Spleen (tissue), 11 donors: Measurements from ENCODE around the gene DDX51. TPM values are rescaled to one million over a fixed set of nuclear protein-coding genes. Genes with fewer than 3 reads are reported as not detected.
A peak's percentile ranks its signal among the peaks of the same experiment; 100 is the strongest.

ENCODE experiments used
- DNase-seq: peaks from one replicate; pipeline ENCODE4 v3.0.0-alpha.2; 2020
- H3K27ac ChIP-seq, 8 donors: fragments of 200-600 bp; sonication (generic) in 7 of 8; 1 replicate in 4 of 8; 2 replicates in 4 of 8; pipeline versions ENCODE4 v1.5.0 to v1.8.0; 2016 to 2021; ENCODE audit warnings: inconsistent platforms in 4 of 8, mild to moderate bottlenecking in 4 of 8, moderate library complexity in 1 of 8
- H3K27me3 ChIP-seq, 7 donors: fragments of 200-600 bp; sonication (generic) in 6 of 7; replicated peaks in 1 of 7; 1 replicate in 4 of 7; 2 replicates in 3 of 7; pipeline versions ENCODE4 v1.5.0 to v1.8.0; 2016 to 2021; ENCODE audit warnings: inconsistent platforms in 3 of 7, mild to moderate bottlenecking in 1 of 7
- H3K36me3 ChIP-seq, 6 donors: fragments of 200-600 bp; sonication (generic) in 5 of 6; 1 replicate in 4 of 6; 2 replicates in 2 of 6; pipeline versions ENCODE4 v1.5.0 to v1.8.0; 2016 to 2021; ENCODE audit warnings: inconsistent platforms in 2 of 6
- H3K4me1 ChIP-seq, 6 donors: fragments of 200-600 bp; sonication (generic) in 5 of 6; 1 replicate in 3 of 6; 2 replicates in 3 of 6; pipeline versions ENCODE4 v1.5.0 to v1.8.0; 2016 to 2021; ENCODE audit warnings: inconsistent platforms in 3 of 6
- H3K4me3 ChIP-seq, 8 donors: fragments of 200-600 bp; sonication (generic) in 7 of 8; 1 replicate in 4 of 8; 2 replicates in 4 of 8; pipeline versions ENCODE4 v1.5.0 to v1.8.0; 2016 to 2021; ENCODE audit warnings: inconsistent platforms in 4 of 8, mild to moderate bottlenecking in 4 of 8, moderate library complexity in 2 of 8
- H3K9me3 ChIP-seq, 8 donors: fragments of 200-600 bp; sonication (generic) in 7 of 8; 1 replicate in 4 of 8; 2 replicates in 4 of 8; pipeline versions ENCODE4 v1.5.0 to v1.8.0; 2016 to 2021; ENCODE audit warnings: inconsistent platforms in 4 of 8
- CTCF ChIP-seq, 11 experiments: fragments of 200-600 bp in 7 of 11; fragments of 450-650 bp in 4 of 11; sonication (generic) in 4 of 11; IDR thresholded peaks in 8 of 11; conservative IDR thresholded peaks in 3 of 11; 1 replicate in 7 of 11; 2 replicates in 4 of 11; pipeline versions ENCODE4 v1.4.0 to v1.8.0; 2016 to 2021; ENCODE audit warnings: antibody characterized with exemption in 11 of 11, inconsistent platforms in 4 of 11, mild to moderate bottlenecking in 1 of 11
- POLR2A ChIP-seq, 3 donors: fragments of 450-650 bp; IDR thresholded peaks; one replicate each; pipeline ENCODE4 v1.5.1; 2017; ENCODE audit warnings: antibody characterized with exemption in 3 of 3, mild to moderate bottlenecking in 1 of 3
- POLR2AphosphoS5 ChIP-seq, 3 donors: sonication (generic); formaldehyde crosslinking; IDR thresholded peaks; one replicate each; pipeline ENCODE4 v1.5.1; 2017; ENCODE audit warnings: antibody characterized with exemption in 3 of 3
- WGBS, 5 donors: extraction: QIAGEN DNeasy Blood & Tissue Kit in 3 of 5; methylation state at CpG; one replicate each; pipeline versions ENCODE4 v1.1.5 to v1.1.7; 2013 to 2018; 5-methylcytosine and 5-hydroxymethylcytosine counted together
- intact Hi-C: fragments of 100-400 bp; cut with DNase I; formaldehyde crosslinking; loops from one replicate; pipeline ENCODE4 v1.15.0; 2023; ENCODE audit warnings: low total_unique reads
- polyA plus RNA-seq, 3 donors: library from polyadenylated mRNA; stranded (reverse); fragments of 200-250 nt; gene quantifications; one replicate each; pipeline ENCODE4 v1.2.1, GENCODE V29; 2013
- total RNA-seq, 7 donors: library from RNA; depleted of rRNA in 3 of 7; stranded (reverse); fragments of >200 nt in 3 of 7; fragmentation: NEBNext Ultra II Directional in 4 of 7; extraction: Animal tissue kit (Norgen Biotek cat#: 25700) in 4 of 7; gene quantifications; one replicate each; pipeline versions ENCODE4 v1.1.0 to v1.2.1, GENCODE V29; 2016 to 2021
- donor health status: healthy with polysubstance abuse.
- donor health status: DM: no; HTN: no; CAD: no; lungs with moderate emphysema.
- donor health status: DM: no; HTN: no; CAD: no.
- donor health status: Bipolar disorder and iron deficiency.
- donor health status: healthy.
- donor health status: DM: no; HTN: no; CAD: no.
- donor health status: DM: yes; HTN: yes; CAD: no.

Gene DDX51
- total and polyA plus RNA-seq, 10 donors, result 16.9 to 36.0 (median 19.5) TPM

GRCh38 chr12:132164426-132164825 is 20.3 kb upstream of the DDX51 start:
- Histone ChIP-seq H3K4me3 (no peak overlapping the region), H3K9me3 (no peaks in the 10 kb centered on the region), H3K27ac (no peak overlapping the region), H3K36me3 (no peaks in the 10 kb centered on the region), H3K27me3 (peaks cover 0 to 29% (median 11%) of the 10 kb centered on the region in 7 donors), H3K4me1 (peaks cover 0 to 20% (median 12%) of the 10 kb centered on the region in 6 donors)
- WGBS, 5 donors, result 85 to 91% (median 88%) methylated on average over 7 of the region's 7 CpGs
- intact Hi-C loops, result no loop called here
- TF ChIP-seq CTCF (IDR thresholded peaks at IDR 0.05 in 8 of 11, conservative IDR thresholded peaks at IDR 0.05 in 3 of 11) (no peak), POLR2A (IDR thresholded peaks at IDR 0.05) (no peak), POLR2AphosphoS5 (IDR thresholded peaks at IDR 0.05) (no peak)
- DNase-seq, result no peak

GRCh38 chr12:132163911-132164288 is 19.8 kb upstream of the DDX51 start:
- 66 to 71% (median 70%) methylated on average over 6 to 11 of the region's 11 CpGs for whole genome bisulfite sequencing, 5 donors
- Histone ChIP-seq H3K9me3 (no peaks in the 10 kb centered on the region), H3K27me3 (peaks cover 0 to 25% (median 9%) of the 10 kb centered on the region in 7 donors), H3K27ac (no peak overlapping the region), H3K4me3 (no peak overlapping the region), H3K36me3 (no peaks in the 10 kb centered on the region), H3K4me1 (peaks cover 0 to 20% (median 12%) of the 10 kb centered on the region in 6 donors)
- TF ChIP-seq CTCF (IDR thresholded peaks at IDR 0.05 in 8 of 11, conservative IDR thresholded peaks at IDR 0.05 in 3 of 11) (peak in 1 of 11 experiments; percentile 23), POLR2A (IDR thresholded peaks at IDR 0.05) (no peak), POLR2AphosphoS5 (IDR thresholded peaks at IDR 0.05) (no peak)
- intact Hi-C loops, result no loop called here
- DNase-seq, result peak; percentile 66

- Histone ChIP-seq H3K4me3 (peak overlapping the region in 2 of 8 donors; percentile 15 to 50), H3K36me3 (peaks cover 0 to 4% (median 0%) of the 10 kb centered on the region in 6 donors), H3K4me1 (peaks cover 0 to 20% (median 12%) of the 10 kb centered on the region in 6 donors), H3K27ac (peak overlapping the region in 7 of 8 donors; percentile 54 to 75 (median 64)), H3K27me3 (peaks cover 0 to 19% (median 3%) of the 10 kb centered on the region in 7 donors), H3K9me3 (no peaks in the 10 kb centered on the region)
- 51 to 67% (median 56%) methylated on average over 16 to 26 of the region's 26 CpGs for WGBS, 5 donors
- TF ChIP-seq CTCF (IDR thresholded peaks at IDR 0.05 in 8 of 11, conservative IDR thresholded peaks at IDR 0.05 in 3 of 11), result no peak
- TF ChIP-seq POLR2A (IDR thresholded peaks at IDR 0.05), result no peak
- TF ChIP-seq POLR2AphosphoS5 (IDR thresholded peaks at IDR 0.05), result no peak
- DNase-seq, result peak; percentile 72
- intact Hi-C loops, result no loop called here
Measured at GRCh38 chr12:132163041-132163910, 19.2 kb upstream of the DDX51 start.

- Histone ChIP-seq H3K4me3 (peak overlapping the region in 2 of 8 donors; percentile 15 to 50), H3K9me3 (no peaks in the 10 kb centered on the region), H3K27ac (peak overlapping the region in 7 of 8 donors; percentile 54 to 75 (median 64)), H3K4me1 (peaks cover 0 to 20% (median 12%) of the 10 kb centered on the region in 6 donors), H3K36me3 (peaks cover 0 to 4% (median 0%) of the 10 kb centered on the region in 6 donors), H3K27me3 (peaks cover 0 to 14% (median 0%) of the 10 kb centered on the region in 7 donors)
- peak; percentile 74 for DNase-seq
- TF ChIP-seq POLR2A (IDR thresholded peaks at IDR 0.05) (no peak), CTCF (IDR thresholded peaks at IDR 0.05 in 8 of 11, conservative IDR thresholded peaks at IDR 0.05 in 3 of 11) (no peak), POLR2AphosphoS5 (IDR thresholded peaks at IDR 0.05) (peak in 2 of 3 donors; percentile 41 to 59)
- 19 to 25% (median 24%) methylated on average over 12 to 17 of the region's 17 CpGs for WGBS, 5 donors
- intact Hi-C loops, result no loop called here
Measured at GRCh38 chr12:132162508-132163031, 18.5 kb upstream of the DDX51 start.
